GM12801 (cell line): ENCODE measurements around the gene PRR36.

ENCODE experiments used
- TF ChIP-seq, protein P1 (sequence below): IDR thresholded peaks from one replicate; pipeline ENCODE4 v1.5.1; 2011; ENCODE audit warnings: control low read depth; ENCODE audit not compliant: insufficient read length; ENCODE audit errors: extremely low read depth

Gene PRR36

GRCh38 chr19:7849631-7849999 is 24.6 kb downstream of the PRR36 start:
- TF ChIP-seq, protein P1, sequence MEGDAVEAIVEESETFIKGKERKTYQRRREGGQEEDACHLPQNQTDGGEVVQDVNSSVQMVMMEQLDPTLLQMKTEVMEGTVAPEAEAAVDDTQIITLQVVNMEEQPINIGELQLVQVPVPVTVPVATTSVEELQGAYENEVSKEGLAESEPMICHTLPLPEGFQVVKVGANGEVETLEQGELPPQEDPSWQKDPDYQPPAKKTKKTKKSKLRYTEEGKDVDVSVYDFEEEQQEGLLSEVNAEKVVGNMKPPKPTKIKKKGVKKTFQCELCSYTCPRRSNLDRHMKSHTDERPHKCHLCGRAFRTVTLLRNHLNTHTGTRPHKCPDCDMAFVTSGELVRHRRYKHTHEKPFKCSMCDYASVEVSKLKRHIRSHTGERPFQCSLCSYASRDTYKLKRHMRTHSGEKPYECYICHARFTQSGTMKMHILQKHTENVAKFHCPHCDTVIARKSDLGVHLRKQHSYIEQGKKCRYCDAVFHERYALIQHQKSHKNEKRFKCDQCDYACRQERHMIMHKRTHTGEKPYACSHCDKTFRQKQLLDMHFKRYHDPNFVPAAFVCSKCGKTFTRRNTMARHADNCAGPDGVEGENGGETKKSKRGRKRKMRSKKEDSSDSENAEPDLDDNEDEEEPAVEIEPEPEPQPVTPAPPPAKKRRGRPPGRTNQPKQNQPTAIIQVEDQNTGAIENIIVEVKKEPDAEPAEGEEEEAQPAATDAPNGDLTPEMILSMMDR: no peak

GRCh38 chr19:7848779-7849457 is 25.3 kb downstream of the PRR36 start:
- TF ChIP-seq, protein P1: no peak

DNA sequence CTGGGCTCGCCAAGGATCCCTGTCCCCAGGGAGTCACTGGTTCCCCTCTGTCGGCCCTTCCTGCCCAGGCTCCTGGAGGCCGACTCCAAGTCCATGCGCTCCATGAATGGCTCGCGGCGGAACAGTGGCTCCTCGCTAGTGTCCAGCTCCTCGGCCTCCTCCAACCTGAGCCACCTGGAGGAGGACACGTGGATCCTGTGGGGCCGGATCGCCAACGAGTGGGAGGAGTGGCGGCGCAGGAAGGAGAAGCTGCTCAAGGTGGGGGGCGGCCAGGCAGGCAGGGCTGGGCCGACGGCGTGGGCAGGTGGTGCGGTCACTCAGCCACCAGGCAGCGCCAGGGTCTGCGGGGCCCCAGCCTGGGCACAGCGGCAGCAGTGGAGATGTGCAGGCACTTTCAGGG is 26.5 kb downstream of the PRR36 start:
- TF ChIP-seq, protein P1: no peak

DNA sequence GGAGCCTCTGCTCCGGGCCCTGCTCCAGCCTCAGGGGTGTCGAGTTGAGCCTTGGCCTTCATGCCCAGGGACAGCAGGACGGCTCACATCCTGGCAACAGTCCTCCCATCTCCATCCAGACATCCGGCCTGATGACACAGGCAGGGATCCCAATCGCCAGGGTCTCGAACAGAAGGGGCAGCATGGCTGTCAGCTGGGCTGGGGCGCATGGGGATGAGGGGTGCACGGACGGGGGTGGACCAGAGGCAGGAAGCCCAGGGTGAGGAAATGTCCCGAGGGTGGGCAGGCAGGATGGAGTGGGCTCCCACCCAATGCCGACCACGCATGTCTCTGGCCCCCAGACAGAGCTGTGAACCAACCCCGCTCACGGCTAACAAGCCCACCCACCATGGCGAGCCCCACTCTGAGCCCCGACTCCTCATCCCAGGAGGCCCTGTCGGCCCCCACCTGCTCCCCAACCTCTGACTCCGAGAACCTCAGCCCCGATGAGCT is 28.0 kb downstream of the PRR36 start:
- TF ChIP-seq, protein P1: no peak

GRCh38 chr19:7845390-7846154 is 28.6 kb downstream of the PRR36 start:
- TF ChIP-seq, protein P1: no peak

DNA sequence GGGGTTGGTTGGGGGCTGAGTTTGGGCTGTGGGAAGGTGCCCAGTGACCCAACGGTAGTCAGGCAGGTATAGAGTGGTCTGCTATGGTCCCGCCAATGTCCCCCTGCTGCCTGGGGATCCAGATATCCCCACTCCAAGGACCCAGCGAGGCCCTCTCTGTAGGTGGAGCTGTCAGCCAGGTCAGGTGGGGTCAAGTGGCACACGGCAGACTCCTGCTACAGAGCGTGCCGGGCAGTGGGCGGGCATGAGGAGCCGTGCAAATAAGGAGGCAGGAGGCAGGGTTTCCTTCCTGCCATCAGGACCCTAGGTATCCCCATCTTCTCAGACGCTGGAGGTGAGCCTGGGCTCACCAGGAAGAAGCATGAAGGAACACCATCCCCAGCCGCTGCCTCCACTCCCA is 29.2 kb downstream of the PRR36 start:
- TF ChIP-seq, protein P1: no peak

DNA sequence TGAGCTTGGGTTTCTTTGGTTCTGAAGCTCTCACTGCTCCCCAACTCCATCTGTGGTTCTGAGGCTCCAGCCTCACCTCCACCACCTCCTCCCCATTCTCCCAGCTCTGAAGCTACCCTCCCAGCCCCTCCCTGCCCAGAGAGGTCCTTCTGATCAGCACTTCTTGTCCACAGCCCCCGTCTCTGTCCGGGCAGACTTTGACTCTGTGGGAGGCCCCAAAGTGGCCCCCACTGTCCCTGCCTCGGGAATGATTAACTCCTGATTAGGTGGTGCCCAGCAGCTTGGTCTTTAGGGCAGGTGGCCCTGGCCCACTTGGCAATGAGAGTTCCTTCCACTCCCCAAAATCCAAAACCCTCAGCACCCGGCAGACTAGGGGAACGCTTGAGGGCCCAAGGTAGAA is 29.8 kb downstream of the PRR36 start:
- TF ChIP-seq, protein P1: no peak
